Measurements from ENCODE around the gene ZC3H12A.

Gene ZC3H12A

DNA sequence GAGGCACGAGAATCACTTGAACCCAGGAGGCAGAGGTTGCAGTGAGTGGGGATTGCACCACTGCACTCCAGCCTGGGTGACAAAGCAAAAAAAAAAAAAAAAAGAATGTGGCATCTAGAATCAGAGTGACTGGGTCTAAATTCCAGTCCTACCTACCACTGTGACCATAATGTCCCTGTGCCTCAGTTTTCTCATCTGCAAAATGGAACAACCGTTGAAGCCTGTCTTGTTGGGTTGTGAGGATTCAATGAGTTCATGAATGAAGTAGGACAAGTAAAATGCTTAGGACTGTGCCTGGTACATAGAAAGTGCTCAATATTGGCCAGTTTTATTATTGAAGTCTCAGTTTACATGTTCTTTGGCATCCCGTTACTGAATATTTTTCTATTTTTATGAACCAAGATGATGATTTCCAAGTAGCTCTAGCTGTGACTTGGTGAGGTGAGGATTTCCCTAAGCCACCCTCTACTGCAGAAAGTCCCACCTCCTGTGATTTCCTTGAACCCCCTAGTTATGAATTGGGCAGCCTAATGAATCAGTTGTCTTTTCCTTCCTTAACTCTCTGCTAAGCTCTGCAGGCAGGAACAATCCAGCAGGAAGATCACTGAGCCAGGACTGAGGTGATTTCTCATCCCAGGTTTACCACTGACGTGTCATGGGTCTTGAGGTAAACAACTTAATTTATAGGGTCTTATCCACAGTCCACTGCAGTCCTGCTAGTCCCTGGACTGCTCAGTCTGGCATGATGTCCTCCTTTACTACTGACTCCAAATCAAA is 59.1 kb downstream of the ZC3H12A start:
- no peaks in the 10 kb centered on the region for H3K4me1 ChIP-seq (ENCODE audit: control insufficient read depth, insufficient read depth, low read length)
- H3K27me3 ChIP-seq (ENCODE audit: control insufficient read depth, insufficient read depth, low read length) = no peaks in the 10 kb centered on the region
- peaks cover 28% of the 10 kb centered on the region for H3K36me3 ChIP-seq (ENCODE audit: control insufficient read depth, insufficient read depth, low read length)
- no peaks in the 10 kb centered on the region for H3K9me3 ChIP-seq (ENCODE audit: control insufficient read depth, insufficient read depth, low read length)
- no peak overlapping the region for H3K27ac ChIP-seq (ENCODE audit: low read depth, low read length)
- no peak overlapping the region for H3K9ac ChIP-seq (ENCODE audit: low read depth, low read length)
- H3K4me3 ChIP-seq (ENCODE audit: low read depth, low read length) = no peak overlapping the region
